HG03139 (cell line): ENCODE results near the gene TNS1.

Experiments
- ATAC-seq: cut with Tn5 transposase; IDR thresholded peaks from one replicate; pipeline ENCODE4 v1.9.1; 2021; ENCODE audit not compliant: unreplicated experiment

TNS1 gene

GRCh38 chr2:217947383-217948350 is 55.1 kb downstream of the TNS1 start:
- ATAC-seq, result no peak

DNA sequence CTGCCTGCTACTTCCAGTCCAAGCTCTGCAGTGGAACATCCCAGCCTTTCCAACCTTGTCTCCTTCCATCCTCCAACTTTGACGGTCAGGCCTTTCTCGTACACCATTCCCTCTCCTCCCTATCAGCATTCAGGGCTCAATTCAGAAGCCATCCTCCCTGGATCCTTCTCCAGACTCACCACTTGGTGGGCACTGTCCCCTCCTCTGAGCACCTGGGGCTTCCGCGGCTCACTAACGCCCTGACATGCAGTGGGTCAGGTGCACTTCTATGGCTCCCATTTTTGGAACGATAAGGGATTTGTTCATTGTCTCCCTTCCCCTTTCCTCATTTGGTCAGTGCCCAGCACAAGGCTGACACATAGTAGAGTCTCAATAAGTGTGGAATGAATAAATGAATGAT is 56.7 kb downstream of the TNS1 start:
- ATAC-seq, result no peak

GRCh38 chr2:217945530-217945929 is 57.3 kb downstream of the TNS1 start:
- no peak for ATAC-seq

DNA sequence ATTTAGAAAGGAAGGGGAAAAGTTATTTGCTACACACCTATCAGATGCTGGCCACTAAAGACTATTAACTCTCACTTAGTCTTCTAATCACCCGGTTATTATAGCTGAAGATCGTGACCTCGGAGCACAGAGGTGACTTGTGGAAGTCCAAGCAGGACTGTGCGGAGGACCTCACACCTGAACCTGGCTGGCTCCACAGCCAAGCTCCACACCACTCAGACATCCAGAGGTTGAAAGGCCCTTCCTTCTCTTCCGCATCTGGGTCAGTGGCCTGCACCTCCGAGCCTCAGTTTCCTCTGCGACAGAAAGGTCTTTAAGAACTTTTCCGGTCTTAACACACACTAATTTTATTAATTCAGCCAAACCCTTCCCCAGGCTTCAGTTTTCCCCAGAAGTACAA is 57.9 kb downstream of the TNS1 start:
- no peak for ATAC-seq

GRCh38 chr2:217944366-217944765 is 58.4 kb downstream of the TNS1 start:
- ATAC-seq, result no peak

DNA sequence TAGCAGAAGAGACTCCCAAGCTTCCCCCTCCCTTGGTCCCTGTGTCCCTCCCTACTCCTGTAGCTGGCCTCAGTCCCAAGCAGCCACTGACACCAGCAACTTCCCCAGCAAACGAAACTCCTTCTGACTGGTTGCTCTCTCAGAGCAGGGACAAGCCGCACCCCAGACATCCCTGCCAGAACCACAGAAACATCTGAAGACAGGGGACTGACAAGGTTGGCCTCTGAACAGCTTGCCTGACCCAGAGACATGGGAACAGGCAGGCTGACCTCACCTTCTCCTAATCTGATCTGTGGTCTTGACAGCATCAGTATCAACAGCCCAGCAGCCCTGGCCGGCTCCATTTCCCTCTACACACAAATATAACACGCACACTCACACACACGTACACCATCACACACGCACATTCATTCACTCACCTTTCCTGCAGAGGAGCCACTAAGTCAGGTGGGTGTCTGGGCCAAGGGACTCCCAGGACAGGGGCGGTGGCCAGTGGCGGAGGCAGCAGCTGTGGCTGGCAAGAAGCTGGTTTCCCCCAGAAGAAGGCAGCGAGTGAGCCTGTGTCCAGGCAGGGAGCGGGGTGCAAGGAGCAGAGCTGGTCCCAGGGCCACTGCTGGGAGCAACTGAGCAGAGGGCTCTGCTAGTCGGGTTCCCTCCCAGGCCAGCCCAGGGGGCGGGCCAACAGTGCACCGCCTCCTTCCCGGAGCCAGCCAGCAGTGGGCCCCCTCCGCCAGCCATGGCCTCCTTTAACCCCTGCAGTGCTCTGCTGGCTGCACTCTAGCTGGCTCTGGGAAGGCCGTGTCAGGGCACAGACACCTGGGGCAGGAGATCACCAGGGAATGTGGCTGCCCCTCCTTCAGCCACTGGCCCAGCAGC is 59.1 kb downstream of the TNS1 start:
- ATAC-seq, result no peak

DNA sequence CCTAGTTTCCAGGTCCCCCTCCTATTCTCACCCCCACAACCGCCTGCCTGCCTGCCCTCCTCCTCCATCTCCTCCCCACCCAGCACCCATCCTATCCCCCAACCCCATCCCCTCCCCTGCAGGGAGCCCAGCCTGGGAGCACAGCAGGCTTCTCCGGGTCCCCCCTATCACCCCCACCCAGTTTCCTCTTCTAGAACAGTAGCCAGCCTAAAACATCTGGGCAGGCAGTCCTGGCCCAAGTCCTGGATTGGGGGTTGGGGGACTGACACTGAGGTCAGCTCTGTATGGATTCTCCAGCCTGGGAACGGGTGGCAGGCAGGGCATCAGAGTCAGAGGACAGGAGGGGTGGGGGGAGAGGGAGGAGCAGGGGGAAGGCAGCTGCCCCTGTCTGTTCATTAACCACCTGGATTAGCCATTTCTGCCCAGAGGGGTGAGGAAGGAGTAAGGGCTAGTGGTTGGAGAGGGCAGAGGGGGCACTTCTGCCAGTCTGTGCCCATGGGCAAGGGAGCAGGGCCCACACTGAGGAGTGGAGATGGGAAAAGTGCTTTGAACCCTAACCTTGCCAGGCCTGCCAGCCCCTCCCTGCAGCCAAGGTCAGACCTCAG is 60.0 kb downstream of the TNS1 start:
- ATAC-seq, result no peak

DNA sequence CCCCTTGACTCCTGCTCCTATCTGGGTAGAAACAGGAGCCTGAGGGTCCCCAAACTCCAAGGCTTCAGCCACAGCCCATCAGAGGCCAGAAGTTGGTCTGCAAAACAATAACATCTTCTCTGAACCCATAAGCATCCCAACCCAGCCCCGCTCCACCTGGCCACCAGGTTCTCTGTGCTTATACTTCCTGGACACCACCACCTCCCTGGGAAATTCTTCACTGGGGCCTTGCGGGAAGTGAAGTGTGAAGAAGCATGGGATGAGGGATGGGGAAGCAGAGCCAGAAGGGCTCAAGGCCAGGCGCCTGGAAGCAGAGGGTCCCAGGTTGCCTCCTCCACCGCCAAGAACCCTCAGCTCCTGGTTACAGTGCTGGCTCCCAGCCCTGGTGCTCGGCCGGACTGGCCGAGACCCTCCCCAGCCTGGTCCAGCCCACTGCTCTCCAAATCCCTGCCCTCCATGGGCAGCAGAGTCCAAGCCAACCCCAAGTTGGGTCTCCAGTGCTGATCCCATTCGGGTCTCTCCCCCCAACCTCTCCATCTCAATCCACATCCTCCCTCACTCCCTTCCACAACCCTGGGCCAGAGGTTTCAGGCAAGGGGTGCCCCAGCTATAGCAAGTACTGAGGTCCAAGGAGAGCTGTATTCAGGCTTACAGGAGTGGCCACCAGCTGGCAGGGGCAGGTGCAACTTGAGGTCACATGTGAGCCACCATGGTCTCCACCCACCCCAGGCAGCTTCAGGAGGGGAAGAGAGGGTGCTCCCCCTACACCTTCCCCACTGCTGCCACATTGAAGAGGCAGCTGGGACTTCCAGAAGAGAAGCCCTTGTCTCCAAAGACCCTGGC is 60.7 kb downstream of the TNS1 start:
- no peak for ATAC-seq

GRCh38 chr2:217941339-217941738 is 61.5 kb downstream of the TNS1 start:
- ATAC-seq, result no peak

- ATAC-seq, result no peak
Measured at GRCh38 chr2:217940261-217941220, 62.3 kb downstream of the TNS1 start.

- no peak for ATAC-seq
Measured at GRCh38 chr2:217939629-217940245, 63.1 kb downstream of the TNS1 start.

- ATAC-seq, result no peak
Measured at GRCh38 chr2:217939220-217939619, 63.6 kb downstream of the TNS1 start.

- no peak for ATAC-seq
Measured at GRCh38 chr2:217938036-217938435, 64.8 kb downstream of the TNS1 start.

GRCh38 chr2:217937446-217937845 is 65.3 kb downstream of the TNS1 start:
- ATAC-seq, result no peak

GRCh38 chr2:217936952-217937351 is 65.8 kb downstream of the TNS1 start:
- no peak for ATAC-seq

DNA sequence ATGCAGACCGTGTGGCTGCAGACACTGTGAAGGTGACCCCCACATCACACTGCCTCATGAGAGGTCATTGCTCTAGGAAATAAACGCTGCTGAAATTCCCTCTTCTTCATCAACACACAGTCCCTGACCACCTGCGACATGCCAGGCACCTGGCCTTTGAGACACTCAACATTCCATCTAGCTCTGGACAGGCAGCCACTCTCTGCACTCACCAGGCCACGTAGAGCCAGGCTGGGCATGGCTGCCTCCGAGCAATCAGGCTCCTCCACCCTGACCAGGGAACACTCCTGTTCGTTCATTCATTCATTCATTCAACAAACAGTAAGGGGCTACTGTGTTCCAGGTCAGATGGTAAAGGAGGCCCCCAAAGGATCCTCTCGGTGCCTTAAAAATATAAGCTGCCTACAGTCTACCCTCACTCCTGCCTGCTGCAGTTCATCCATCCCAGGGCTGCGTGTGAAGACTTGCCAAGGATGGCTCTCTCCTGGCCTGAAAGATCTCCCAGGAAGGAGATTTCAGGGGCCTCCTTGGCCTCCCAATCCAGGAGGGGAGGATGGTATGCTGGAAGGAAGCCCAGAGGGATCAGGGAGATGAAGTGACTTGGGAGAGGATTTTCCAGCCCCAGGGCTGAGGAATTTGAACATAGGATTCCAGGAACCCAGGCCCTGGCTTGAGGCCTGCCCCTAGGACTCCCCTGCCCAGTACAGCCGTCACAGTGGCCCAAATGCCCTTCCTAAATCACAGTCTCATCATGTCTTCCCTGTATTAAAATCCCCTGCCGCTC is 66.7 kb downstream of the TNS1 start:
- ATAC-seq, result no peak

DNA sequence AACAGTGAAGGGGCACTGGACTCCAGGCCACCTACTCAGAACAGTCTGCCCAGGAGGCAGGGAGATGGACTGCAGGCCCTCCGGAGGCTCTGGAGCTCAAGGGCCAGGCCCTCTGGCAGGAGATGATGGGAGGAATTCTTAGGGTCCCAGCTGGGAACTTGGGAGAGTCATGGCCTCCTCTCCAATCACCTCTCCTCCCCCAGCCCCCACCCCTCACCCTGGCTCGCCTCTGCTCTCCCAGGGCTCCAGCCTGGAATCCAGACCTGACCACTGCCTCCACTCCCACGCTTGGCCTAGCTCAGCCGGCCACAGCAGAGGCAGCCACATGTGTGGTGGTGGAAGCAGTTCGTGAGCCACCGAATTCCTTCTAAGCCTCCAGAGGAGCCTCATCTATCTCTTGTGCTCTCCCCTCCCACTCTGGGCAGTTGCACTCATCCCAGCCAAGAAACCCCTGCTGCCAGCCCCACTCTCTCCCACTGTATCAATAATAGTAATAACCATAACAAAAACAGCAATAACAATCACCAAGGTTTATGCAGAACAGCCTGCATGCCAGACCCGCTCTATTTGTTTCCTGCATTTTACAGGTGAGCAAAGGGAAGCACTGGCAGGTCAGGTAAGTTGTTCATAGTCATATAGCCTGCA is 67.4 kb downstream of the TNS1 start:
- ATAC-seq, result no peak
